ENCODE measurements around the gene ADAM12.

The ADAM12 gene

GRCh38 chr10:126084369-126084768 is 303.9 kb downstream of the ADAM12 start:
- Histone ChIP-seq H2AFZ (ENCODE audit: insufficient read depth, low read length, poor library complexity) (no peak overlapping the region), H3K79me2 (ENCODE audit: control insufficient read depth, insufficient read depth, low read length, poor library complexity) (no peaks in the 10 kb centered on the region), H3K4ac (ENCODE audit: low read depth, low read length) (no peak overlapping the region), H3K14ac (ENCODE audit: low read length) (no peak overlapping the region), H3K4me3 (ENCODE audit: low read depth, low read length) (no peak overlapping the region), H4K8ac (ENCODE audit: low read depth, low read length) (no peak overlapping the region), H2AK5ac (ENCODE audit: low read length) (no peak overlapping the region), H2BK120ac (ENCODE audit: insufficient read depth, low read length, poor library complexity) (no peak overlapping the region), H3K4me1 (ENCODE audit: control insufficient read depth in 1 of 2, insufficient read depth in 2 of 2, low read length in 2 of 2) (peaks cover 0 to 3% of the 10 kb centered on the region in 2 experiments), H3K9me3 (ENCODE audit: insufficient read depth, low read depth, low read length) (no peaks in the 10 kb centered on the region), H2BK12ac (ENCODE audit: low read length) (no peak overlapping the region), H3K9ac (ENCODE audit: low read length) (no peak overlapping the region), H3K23ac (ENCODE audit: low read length) (no peak overlapping the region), H3K27ac (ENCODE audit: low read depth, low read length) (no peak overlapping the region), H4K91ac (ENCODE audit: low read depth, low read length) (no peak overlapping the region), H3K27me3 (ENCODE audit: insufficient read depth, low read length) (no peaks in the 10 kb centered on the region), H3K79me1 (ENCODE audit: low read length) (no peaks in the 10 kb centered on the region), H2BK5ac (ENCODE audit: low read depth, low read length, poor library complexity) (no peak overlapping the region), H3K18ac (ENCODE audit: low read length) (no peak overlapping the region), H3K36me3 (ENCODE audit: control insufficient read depth in 1 of 2, insufficient read depth in 2 of 2, low read length in 2 of 2) (no peaks in the 10 kb centered on the region), H3K4me2 (ENCODE audit: low read length) (no peak overlapping the region), H4K12ac (ENCODE audit: low read depth, low read length) (no peak overlapping the region)
- WGBS (ENCODE audit: extremely low coverage, insufficient coverage, insufficient read length), result no CpG with 5 or more reads among the region's 4 CpGs
- DNase-seq, result no peak

GRCh38 chr10:126083009-126083408 is 305.3 kb downstream of the ADAM12 start:
- Histone ChIP-seq H3K36me3 (ENCODE audit: control insufficient read depth in 1 of 2, insufficient read depth in 2 of 2, low read length in 2 of 2) (no peaks in the 10 kb centered on the region), H3K4me1 (ENCODE audit: control insufficient read depth in 1 of 2, insufficient read depth in 2 of 2, low read length in 2 of 2) (peaks cover 0 to 3% of the 10 kb centered on the region in 2 experiments), H4K91ac (ENCODE audit: low read depth, low read length) (no peak overlapping the region), H2AFZ (ENCODE audit: insufficient read depth, low read length, poor library complexity) (no peak overlapping the region), H4K12ac (ENCODE audit: low read depth, low read length) (no peak overlapping the region), H3K27ac (ENCODE audit: low read depth, low read length) (no peak overlapping the region), H2BK12ac (ENCODE audit: low read length) (no peak overlapping the region), H3K9me3 (ENCODE audit: insufficient read depth, low read depth, low read length) (no peaks in the 10 kb centered on the region), H4K8ac (ENCODE audit: low read depth, low read length) (no peak overlapping the region), H3K18ac (ENCODE audit: low read length) (no peak overlapping the region), H3K9ac (ENCODE audit: low read length) (no peak overlapping the region), H3K4me3 (ENCODE audit: low read depth, low read length) (no peak overlapping the region), H3K23ac (ENCODE audit: low read length) (no peak overlapping the region), H2BK120ac (ENCODE audit: insufficient read depth, low read length, poor library complexity) (no peak overlapping the region), H3K79me1 (ENCODE audit: low read length) (no peaks in the 10 kb centered on the region), H2BK5ac (ENCODE audit: low read depth, low read length, poor library complexity) (no peak overlapping the region), H3K4me2 (ENCODE audit: low read length) (no peak overlapping the region), H3K4ac (ENCODE audit: low read depth, low read length) (no peak overlapping the region), H3K27me3 (ENCODE audit: insufficient read depth, low read length) (no peaks in the 10 kb centered on the region), H2AK5ac (ENCODE audit: low read length) (no peak overlapping the region), H3K14ac (ENCODE audit: low read length) (no peak overlapping the region), H3K79me2 (ENCODE audit: control insufficient read depth, insufficient read depth, low read length, poor library complexity) (no peaks in the 10 kb centered on the region)
- no CpG with 5 or more reads among the region's 9 CpGs for WGBS (ENCODE audit: extremely low coverage, insufficient coverage, insufficient read length)
- peak in 1 of 2 donors; percentile 67 for DNase-seq

GRCh38 chr10:126081841-126082466 is 306.3 kb downstream of the ADAM12 start:
- H2AFZ ChIP-seq (ENCODE audit: insufficient read depth, low read length, poor library complexity), result no peak overlapping the region
- DNase-seq, result no peak
- no peak overlapping the region for H2BK120ac ChIP-seq (ENCODE audit: insufficient read depth, low read length, poor library complexity)
- H4K8ac ChIP-seq (ENCODE audit: low read depth, low read length), result no peak overlapping the region
- no peak overlapping the region for H2AK5ac ChIP-seq (ENCODE audit: low read length)
- no peaks in the 10 kb centered on the region for H3K79me1 ChIP-seq (ENCODE audit: low read length)
- H3K14ac ChIP-seq (ENCODE audit: low read length), result no peak overlapping the region
- no peak overlapping the region for H4K12ac ChIP-seq (ENCODE audit: low read depth, low read length)
- WGBS (ENCODE audit: extremely low coverage, insufficient coverage, insufficient read length), result no CpG with 5 or more reads among the region's 14 CpGs
- no peaks in the 10 kb centered on the region for H3K9me3 ChIP-seq (ENCODE audit: insufficient read depth, low read depth, low read length)
- no peaks in the 10 kb centered on the region for H3K27me3 ChIP-seq (ENCODE audit: insufficient read depth, low read length)
- H3K4me1 ChIP-seq (ENCODE audit: control insufficient read depth in 1 of 2, insufficient read depth in 2 of 2, low read length in 2 of 2), result peaks cover 0 to 3% of the 10 kb centered on the region in 2 experiments
- H3K4me3 ChIP-seq (ENCODE audit: low read depth, low read length), result no peak overlapping the region
- peak overlapping the region; percentile 67 for H3K23ac ChIP-seq (ENCODE audit: low read length)
- H3K4me2 ChIP-seq (ENCODE audit: low read length), result no peak overlapping the region
- H3K79me2 ChIP-seq (ENCODE audit: control insufficient read depth, insufficient read depth, low read length, poor library complexity), result no peaks in the 10 kb centered on the region
- no peaks in the 10 kb centered on the region for H3K36me3 ChIP-seq (ENCODE audit: control insufficient read depth in 1 of 2, insufficient read depth in 2 of 2, low read length in 2 of 2)
- H2BK12ac ChIP-seq (ENCODE audit: low read length), result no peak overlapping the region
- H3K27ac ChIP-seq (ENCODE audit: low read depth, low read length), result no peak overlapping the region
- no peak overlapping the region for H3K18ac ChIP-seq (ENCODE audit: low read length)
- H4K91ac ChIP-seq (ENCODE audit: low read depth, low read length), result no peak overlapping the region
- H2BK5ac ChIP-seq (ENCODE audit: low read depth, low read length, poor library complexity), result no peak overlapping the region
- H3K4ac ChIP-seq (ENCODE audit: low read depth, low read length), result no peak overlapping the region
- H3K9ac ChIP-seq (ENCODE audit: low read length), result no peak overlapping the region

GRCh38 chr10:126080879-126081411 is 307.3 kb downstream of the ADAM12 start:
- no peak overlapping the region for H2BK12ac ChIP-seq (ENCODE audit: low read length)
- WGBS (ENCODE audit: extremely low coverage, insufficient coverage, insufficient read length), result no CpG with 5 or more reads among the region's 12 CpGs
- H3K4me2 ChIP-seq (ENCODE audit: low read length), result no peak overlapping the region
- no peaks in the 10 kb centered on the region for H3K9me3 ChIP-seq (ENCODE audit: insufficient read depth, low read depth, low read length)
- no peak overlapping the region for H4K91ac ChIP-seq (ENCODE audit: low read depth, low read length)
- H3K79me1 ChIP-seq (ENCODE audit: low read length), result no peaks in the 10 kb centered on the region
- H3K4ac ChIP-seq (ENCODE audit: low read depth, low read length), result no peak overlapping the region
- H3K4me1 ChIP-seq (ENCODE audit: control insufficient read depth in 1 of 2, insufficient read depth in 2 of 2, low read length in 2 of 2), result peaks cover 0 to 3% of the 10 kb centered on the region in 2 experiments
- H3K27me3 ChIP-seq (ENCODE audit: insufficient read depth, low read length), result no peaks in the 10 kb centered on the region
- H3K27ac ChIP-seq (ENCODE audit: low read depth, low read length), result no peak overlapping the region
- no peaks in the 10 kb centered on the region for H3K79me2 ChIP-seq (ENCODE audit: control insufficient read depth, insufficient read depth, low read length, poor library complexity)
- no peak overlapping the region for H3K23ac ChIP-seq (ENCODE audit: low read length)
- H3K9ac ChIP-seq (ENCODE audit: low read length), result no peak overlapping the region
- no peak overlapping the region for H2BK5ac ChIP-seq (ENCODE audit: low read depth, low read length, poor library complexity)
- no peak overlapping the region for H3K18ac ChIP-seq (ENCODE audit: low read length)
- H2BK120ac ChIP-seq (ENCODE audit: insufficient read depth, low read length, poor library complexity), result no peak overlapping the region
- H2AK5ac ChIP-seq (ENCODE audit: low read length), result no peak overlapping the region
- H2AFZ ChIP-seq (ENCODE audit: insufficient read depth, low read length, poor library complexity), result no peak overlapping the region
- DNase-seq, result no peak
- H3K14ac ChIP-seq (ENCODE audit: low read length), result no peak overlapping the region
- no peak overlapping the region for H4K12ac ChIP-seq (ENCODE audit: low read depth, low read length)
- no peak overlapping the region for H4K8ac ChIP-seq (ENCODE audit: low read depth, low read length)
- no peaks in the 10 kb centered on the region for H3K36me3 ChIP-seq (ENCODE audit: control insufficient read depth in 1 of 2, insufficient read depth in 2 of 2, low read length in 2 of 2)
- H3K4me3 ChIP-seq (ENCODE audit: low read depth, low read length), result no peak overlapping the region

All from trophoblast cell (in vitro differentiated cells and primary cell).